AG09319 (cell line): ENCODE measurements around the gene STAP2.

Source experiments
- DNase-seq: peaks from one replicate; pipeline ENCODE4 v3.0.0-alpha.2; 2010; ENCODE audit warnings: low read depth; ENCODE audit errors: extremely low read depth
- CTCF ChIP-seq: IDR thresholded peaks from 2 replicates; pipeline ENCODE4 v1.5.1; 2011; ENCODE audit warnings: low read depth, mild to moderate bottlenecking, inconsistent platforms, low read length, moderate library complexity

STAP2 gene

GRCh38 chr19:4359627-4360000 is 21.0 kb upstream of the STAP2 start:
- DNase-seq, result no peak
- TF ChIP-seq CTCF, result no peak

GRCh38 chr19:4358709-4359626 is 20.3 kb upstream of the STAP2 start:
- TF ChIP-seq CTCF, result no peak
- no peak for DNase-seq

GRCh38 chr19:4357921-4358326 is 19.3 kb upstream of the STAP2 start:
- no peak for DNase-seq
- no peak for TF ChIP-seq CTCF

GRCh38 chr19:4357095-4357797 is 18.6 kb upstream of the STAP2 start:
- TF ChIP-seq CTCF, result no peak
- no peak for DNase-seq

GRCh38 chr19:4354897-4355296 is 16.3 kb upstream of the STAP2 start:
- TF ChIP-seq CTCF, result no peak
- DNase-seq, result no peak

- DNase-seq, result no peak
- no peak for TF ChIP-seq CTCF
Observed at GRCh38 chr19:4354282-4354681, 15.7 kb upstream of the STAP2 start.

GRCh38 chr19:4352701-4353121 is 14.1 kb upstream of the STAP2 start:
- no peak for DNase-seq
- peak; percentile 92 for TF ChIP-seq CTCF
